Measurements from ENCODE around the gene NR4A3.

GRCh38 chr9:99819123-99819855, 2.4 kb upstream of the NR4A3 start:
- TF ChIP-seq CTCF (conservative IDR thresholded peaks at IDR 0.05 in 1 of 2, IDR thresholded peaks at IDR 0.05 in 1 of 2; ENCODE audit: extremely low read depth in 1 of 2, insufficient read depth in 1 of 2, low read depth in 1 of 2, low read length in 2 of 2) = no peak
- no peak for TF ChIP-seq EZH2 (IDR thresholded peaks at IDR 0.05; ENCODE audit: borderline replicate concordance, low read length)

All from mammary epithelial cell (primary cell).